ENCODE measurements around the gene MRPL11. TPM values are rescaled to one million over a fixed set of nuclear protein-coding genes. Genes with fewer than 3 reads are reported as not detected.

Gene MRPL11
- total and polyA plus RNA-seq, 2 donors (not counting 1 experiment from before 2014, with no cell fraction given), result 25.5 to 26.7 TPM

DNA sequence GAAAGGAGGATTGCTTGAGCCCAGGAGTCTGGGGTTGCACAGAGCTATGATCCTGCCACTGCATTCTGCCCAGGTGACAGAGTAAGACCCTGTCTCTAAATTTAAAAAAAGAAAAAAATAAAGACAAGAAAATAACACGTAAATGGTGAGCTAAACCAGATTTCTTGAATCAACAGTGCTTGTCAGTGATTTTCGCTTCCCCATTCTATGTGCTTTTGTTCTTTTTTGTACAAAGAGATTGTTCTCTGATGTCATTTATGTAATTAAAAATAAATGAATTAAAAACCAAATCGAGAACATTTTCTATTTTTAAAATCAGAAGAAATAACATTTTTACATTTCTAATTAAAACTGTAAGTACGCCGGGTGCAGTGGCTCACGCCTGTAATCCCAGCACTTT lies 47.3 kb downstream of the MRPL11 start:
- no peaks in the 10 kb centered on the region for H3K9me3 Mint-ChIP-seq (ENCODE audit: insufficient read depth)

DNA sequence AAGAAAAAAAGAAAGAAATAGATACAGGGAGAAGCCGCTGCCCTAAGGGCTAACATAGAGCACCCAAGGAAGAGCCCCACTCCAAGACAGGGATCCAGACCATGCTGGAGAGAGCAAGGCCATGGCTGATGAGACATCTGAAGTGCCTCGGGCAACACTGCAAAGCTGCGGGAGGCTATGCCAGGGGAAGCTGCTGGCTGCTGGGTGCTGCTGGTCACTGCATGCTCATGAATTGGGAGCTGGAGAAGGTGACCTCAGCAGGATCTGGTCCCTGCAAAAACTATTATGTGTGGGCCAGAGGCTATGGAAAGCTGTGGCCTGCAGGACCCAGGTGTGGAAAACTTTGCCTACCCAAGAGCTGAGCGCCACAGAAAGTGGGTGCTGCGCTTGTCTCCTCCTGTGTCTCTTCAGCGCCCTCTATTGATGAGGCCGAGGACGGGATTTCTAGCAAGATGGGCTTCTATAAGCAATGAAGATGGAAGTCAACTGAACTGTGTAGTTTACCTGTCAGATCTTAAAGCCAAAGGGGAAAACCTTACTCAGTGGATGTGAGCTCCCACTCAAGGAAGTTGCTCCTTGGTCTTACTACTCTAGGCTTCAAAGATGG lies 49.8 kb downstream of the MRPL11 start:
- Histone ChIP-seq H3K36me3 (replicated peaks in 1 of 2; ENCODE audit: control extremely low read depth in 1 of 2, control insufficient read depth in 1 of 2, extremely low read depth in 1 of 2, insufficient read depth in 2 of 2, low read length in 1 of 2) (no peaks in the 10 kb centered on the region), H3K27ac (ENCODE audit: low read length in 2 of 2) (no peak overlapping the region), H3K9ac (ENCODE audit: low read length) (no peak overlapping the region), H3K4me3 (ENCODE audit: control extremely low read depth in 1 of 5, extremely low read depth in 1 of 5, insufficient read depth in 1 of 5, low read depth in 2 of 5, low read length in 4 of 5) (no peak overlapping the region), H3K27me3 (replicated peaks in 1 of 4; ENCODE audit: control extremely low read depth in 1 of 4, control insufficient read depth in 3 of 4, insufficient read depth in 4 of 4, low read length in 3 of 4) (no peaks in the 10 kb centered on the region), H4K20me1 (ENCODE audit: control insufficient read depth, insufficient read depth, low read length, poor library complexity, severe bottlenecking) (no peaks in the 10 kb centered on the region), H3K4me2 (replicated peaks; ENCODE audit: low read depth, low read length, poor library complexity, severe bottlenecking) (no peak overlapping the region), H3K9me3 (ENCODE audit: control extremely low read depth in 1 of 3, control insufficient read depth in 2 of 3, insufficient read depth in 1 of 3, low read length in 2 of 3) (no peaks in the 10 kb centered on the region), H3K4me1 (ENCODE audit: control insufficient read depth in 2 of 2, insufficient read depth in 2 of 2, low read length in 2 of 2) (peaks cover 7 to 12% of the 10 kb centered on the region in 2 donors), H3K79me2 (ENCODE audit: control insufficient read depth, insufficient read depth, low read length) (no peaks in the 10 kb centered on the region), H2AFZ (ENCODE audit: insufficient read depth, low read depth, low read length, poor library complexity, severe bottlenecking) (no peak overlapping the region)
- Mint-ChIP-seq H3K27ac (no peak overlapping the region), H3K9me3 (ENCODE audit: insufficient read depth) (no peaks in the 10 kb centered on the region), H3K4me1 (peaks cover 12% of the 10 kb centered on the region), H3K4me3 (no peak overlapping the region), H3K27me3 (peaks cover 5% of the 10 kb centered on the region)
- intact Hi-C loops (cut with micrococcal nuclease), result loop anchor here (5.0 kb wide), 1 partner anchor 42 kb away; the partner anchor contains the start of genes B4GAT1 and BRMS1
- POLR2A ChIA-PET, result interaction anchor here (0.5 to 1.1 kb wide), 3 partner anchors 76 to 985 kb away, joined by 3 to 5 read pairs (median 4); partner anchors contain the start of gene CLCF1
- WGBS (ENCODE audit: insufficient coverage), result 34% methylated on average over 8 of the region's 8 CpGs
- no peak for TF ChIP-seq EZH2 (IDR thresholded peaks at IDR 0.05; ENCODE audit: borderline replicate concordance, insufficient read depth, low read depth, low read length, poor library complexity, severe bottlenecking)
- TF ChIP-seq, protein P1, sequence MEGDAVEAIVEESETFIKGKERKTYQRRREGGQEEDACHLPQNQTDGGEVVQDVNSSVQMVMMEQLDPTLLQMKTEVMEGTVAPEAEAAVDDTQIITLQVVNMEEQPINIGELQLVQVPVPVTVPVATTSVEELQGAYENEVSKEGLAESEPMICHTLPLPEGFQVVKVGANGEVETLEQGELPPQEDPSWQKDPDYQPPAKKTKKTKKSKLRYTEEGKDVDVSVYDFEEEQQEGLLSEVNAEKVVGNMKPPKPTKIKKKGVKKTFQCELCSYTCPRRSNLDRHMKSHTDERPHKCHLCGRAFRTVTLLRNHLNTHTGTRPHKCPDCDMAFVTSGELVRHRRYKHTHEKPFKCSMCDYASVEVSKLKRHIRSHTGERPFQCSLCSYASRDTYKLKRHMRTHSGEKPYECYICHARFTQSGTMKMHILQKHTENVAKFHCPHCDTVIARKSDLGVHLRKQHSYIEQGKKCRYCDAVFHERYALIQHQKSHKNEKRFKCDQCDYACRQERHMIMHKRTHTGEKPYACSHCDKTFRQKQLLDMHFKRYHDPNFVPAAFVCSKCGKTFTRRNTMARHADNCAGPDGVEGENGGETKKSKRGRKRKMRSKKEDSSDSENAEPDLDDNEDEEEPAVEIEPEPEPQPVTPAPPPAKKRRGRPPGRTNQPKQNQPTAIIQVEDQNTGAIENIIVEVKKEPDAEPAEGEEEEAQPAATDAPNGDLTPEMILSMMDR (IDR thresholded peaks at IDR 0.05), result peak; percentile 76
- ATAC-seq (ENCODE audit: low read depth) (peak; percentile 58), DNase-seq (peak; percentile 79)
- CTCF ChIA-PET, result interaction anchor here (0.6 to 3.9 kb wide), 26 partner anchors 10 to 995 kb away, joined by 3 to 62 read pairs (median 5); partner anchors contain the start of genes B4GAT1, BRMS1, MRPL11 and RIN1

More for the DNA sequence above, 47.3 kb downstream of the MRPL11 start:
- Mint-ChIP-seq H3K4me3 (no peak overlapping the region), H3K27ac (no peak overlapping the region), H3K4me1 (peaks cover 7% of the 10 kb centered on the region), H3K27me3 (peaks cover 16% of the 10 kb centered on the region)
- POLR2A ChIA-PET, result no interaction called here
- CTCF ChIA-PET, result interaction anchor here (3.9 kb wide), 2 partner anchors 46 to 80 kb away, joined by 15 to 62 read pairs; partner anchors contain the start of gene BRMS1
- Histone ChIP-seq H3K9ac (ENCODE audit: low read length) (no peak overlapping the region), H3K36me3 (replicated peaks in 1 of 2; ENCODE audit: control extremely low read depth in 1 of 2, control insufficient read depth in 1 of 2, extremely low read depth in 1 of 2, insufficient read depth in 2 of 2, low read length in 1 of 2) (no peaks in the 10 kb centered on the region), H3K27ac (ENCODE audit: low read length in 2 of 2) (peak overlapping the region in 1 of 2 donors; percentile 38), H3K4me2 (replicated peaks; ENCODE audit: low read depth, low read length, poor library complexity, severe bottlenecking) (no peak overlapping the region), H2AFZ (ENCODE audit: insufficient read depth, low read depth, low read length, poor library complexity, severe bottlenecking) (no peak overlapping the region), H4K20me1 (ENCODE audit: control insufficient read depth, insufficient read depth, low read length, poor library complexity, severe bottlenecking) (no peaks in the 10 kb centered on the region), H3K9me3 (ENCODE audit: control extremely low read depth in 1 of 3, control insufficient read depth in 2 of 3, insufficient read depth in 1 of 3, low read length in 2 of 3) (no peaks in the 10 kb centered on the region), H3K27me3 (replicated peaks in 1 of 4; ENCODE audit: control extremely low read depth in 1 of 4, control insufficient read depth in 3 of 4, insufficient read depth in 4 of 4, low read length in 3 of 4) (peaks cover 0 to 1% (median 0%) of the 10 kb centered on the region in 4 experiments), H3K4me3 (ENCODE audit: control extremely low read depth in 1 of 5, extremely low read depth in 1 of 5, insufficient read depth in 1 of 5, low read depth in 2 of 5, low read length in 4 of 5) (no peak overlapping the region), H3K4me1 (ENCODE audit: control insufficient read depth in 2 of 2, insufficient read depth in 2 of 2, low read length in 2 of 2) (peaks cover 2 to 7% of the 10 kb centered on the region in 2 donors), H3K79me2 (ENCODE audit: control insufficient read depth, insufficient read depth, low read length) (no peaks in the 10 kb centered on the region)
- intact Hi-C loops (cut with micrococcal nuclease), result no loop called here
- peak; percentile 49 for ATAC-seq (ENCODE audit: low read depth)
- WGBS (ENCODE audit: insufficient coverage), result no CpG with 5 or more reads among the region's 6 CpGs
- no peak for TF ChIP-seq EZH2 (IDR thresholded peaks at IDR 0.05; ENCODE audit: borderline replicate concordance, insufficient read depth, low read depth, low read length, poor library complexity, severe bottlenecking)
- TF ChIP-seq, protein P1 (IDR thresholded peaks at IDR 0.05), result no peak
- no peak for DNase-seq
